OCI-LY7 (cell line): ENCODE data around the gene PKN3.

Experiments used
- EZH2phosphoT487 ChIP-seq: fragments of 200-600 bp; sonication (generic); IDR thresholded peaks from 2 replicates; pipeline ENCODE4 v1.6.1; 2018; ENCODE audit warnings: low read depth, borderline replicate concordance, mild to moderate bottlenecking, mixed run types, antibody characterized with exemption, low read length, moderate library complexity, mixed read lengths
- TF ChIP-seq, protein P1 (sequence below): fragments of 200-600 bp; sonication (generic); conservative IDR thresholded peaks from 2 replicates; pipeline ENCODE4 v1.5.1; 2014; ENCODE audit warnings: mild to moderate bottlenecking, antibody characterized with exemption, low read length, moderate library complexity, mixed read lengths

GRCh38 chr9:128720841-128721486, 18.7 kb downstream of the PKN3 start:
- TF ChIP-seq, protein P1, sequence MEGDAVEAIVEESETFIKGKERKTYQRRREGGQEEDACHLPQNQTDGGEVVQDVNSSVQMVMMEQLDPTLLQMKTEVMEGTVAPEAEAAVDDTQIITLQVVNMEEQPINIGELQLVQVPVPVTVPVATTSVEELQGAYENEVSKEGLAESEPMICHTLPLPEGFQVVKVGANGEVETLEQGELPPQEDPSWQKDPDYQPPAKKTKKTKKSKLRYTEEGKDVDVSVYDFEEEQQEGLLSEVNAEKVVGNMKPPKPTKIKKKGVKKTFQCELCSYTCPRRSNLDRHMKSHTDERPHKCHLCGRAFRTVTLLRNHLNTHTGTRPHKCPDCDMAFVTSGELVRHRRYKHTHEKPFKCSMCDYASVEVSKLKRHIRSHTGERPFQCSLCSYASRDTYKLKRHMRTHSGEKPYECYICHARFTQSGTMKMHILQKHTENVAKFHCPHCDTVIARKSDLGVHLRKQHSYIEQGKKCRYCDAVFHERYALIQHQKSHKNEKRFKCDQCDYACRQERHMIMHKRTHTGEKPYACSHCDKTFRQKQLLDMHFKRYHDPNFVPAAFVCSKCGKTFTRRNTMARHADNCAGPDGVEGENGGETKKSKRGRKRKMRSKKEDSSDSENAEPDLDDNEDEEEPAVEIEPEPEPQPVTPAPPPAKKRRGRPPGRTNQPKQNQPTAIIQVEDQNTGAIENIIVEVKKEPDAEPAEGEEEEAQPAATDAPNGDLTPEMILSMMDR = no peak
- TF ChIP-seq EZH2phosphoT487 = no peak
